Measurements from ENCODE around the gene RTP1.

Gene RTP1, protein sequence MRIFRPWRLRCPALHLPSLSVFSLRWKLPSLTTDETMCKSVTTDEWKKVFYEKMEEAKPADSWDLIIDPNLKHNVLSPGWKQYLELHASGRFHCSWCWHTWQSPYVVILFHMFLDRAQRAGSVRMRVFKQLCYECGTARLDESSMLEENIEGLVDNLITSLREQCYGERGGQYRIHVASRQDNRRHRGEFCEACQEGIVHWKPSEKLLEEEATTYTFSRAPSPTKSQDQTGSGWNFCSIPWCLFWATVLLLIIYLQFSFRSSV

DNA sequence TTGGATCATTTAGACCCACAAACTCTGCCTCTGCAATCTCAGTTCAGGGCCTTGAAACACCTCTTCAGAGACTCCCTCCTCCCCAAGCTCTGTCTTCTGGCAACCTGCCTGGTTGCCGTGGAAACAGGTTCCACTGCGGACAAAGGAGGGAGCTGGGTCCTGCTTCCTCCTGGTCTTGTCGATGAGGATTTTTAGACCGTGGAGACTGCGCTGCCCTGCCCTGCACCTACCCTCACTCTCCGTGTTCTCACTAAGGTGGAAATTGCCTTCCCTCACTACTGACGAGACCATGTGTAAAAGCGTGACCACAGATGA, at the start of gene RTP1:
TSS of gene RTP1 (plus strand) at position 152 of the 315 bp plus-strand sequence. CDS start at position 182, 30 bp downstream.
- TF ChIP-seq ZFX (IDR thresholded peaks at IDR 0.05) = no peak
- TF ChIP-seq, protein P1, sequence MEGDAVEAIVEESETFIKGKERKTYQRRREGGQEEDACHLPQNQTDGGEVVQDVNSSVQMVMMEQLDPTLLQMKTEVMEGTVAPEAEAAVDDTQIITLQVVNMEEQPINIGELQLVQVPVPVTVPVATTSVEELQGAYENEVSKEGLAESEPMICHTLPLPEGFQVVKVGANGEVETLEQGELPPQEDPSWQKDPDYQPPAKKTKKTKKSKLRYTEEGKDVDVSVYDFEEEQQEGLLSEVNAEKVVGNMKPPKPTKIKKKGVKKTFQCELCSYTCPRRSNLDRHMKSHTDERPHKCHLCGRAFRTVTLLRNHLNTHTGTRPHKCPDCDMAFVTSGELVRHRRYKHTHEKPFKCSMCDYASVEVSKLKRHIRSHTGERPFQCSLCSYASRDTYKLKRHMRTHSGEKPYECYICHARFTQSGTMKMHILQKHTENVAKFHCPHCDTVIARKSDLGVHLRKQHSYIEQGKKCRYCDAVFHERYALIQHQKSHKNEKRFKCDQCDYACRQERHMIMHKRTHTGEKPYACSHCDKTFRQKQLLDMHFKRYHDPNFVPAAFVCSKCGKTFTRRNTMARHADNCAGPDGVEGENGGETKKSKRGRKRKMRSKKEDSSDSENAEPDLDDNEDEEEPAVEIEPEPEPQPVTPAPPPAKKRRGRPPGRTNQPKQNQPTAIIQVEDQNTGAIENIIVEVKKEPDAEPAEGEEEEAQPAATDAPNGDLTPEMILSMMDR (conservative IDR thresholded peaks at IDR 0.05) = no peak
- no peak within 1 kb of the TSS for H3K27ac ChIP-seq

DNA sequence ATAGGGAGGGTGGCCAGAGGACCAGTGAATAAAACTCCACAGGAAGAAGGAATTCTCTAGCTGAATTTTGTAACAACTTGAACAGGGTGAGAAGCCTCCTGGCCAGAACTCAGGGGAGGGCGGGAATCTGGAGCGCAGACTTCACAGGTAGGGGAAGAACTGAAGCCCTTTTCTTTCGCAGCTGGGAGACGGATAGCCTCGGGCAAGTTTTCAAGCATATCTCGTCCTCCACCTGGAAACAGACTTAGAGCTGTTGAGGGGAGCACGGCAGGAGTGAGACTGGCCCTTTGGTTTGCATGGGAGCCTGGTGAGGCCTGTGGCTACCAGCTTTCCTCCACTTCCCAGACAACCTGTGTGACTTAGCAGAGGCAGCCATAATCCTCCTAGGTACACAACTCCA, 47.1 kb upstream of the RTP1 start:
- no peak for TF ChIP-seq ZFX (IDR thresholded peaks at IDR 0.05)
- TF ChIP-seq, protein P1 (conservative IDR thresholded peaks at IDR 0.05) = no peak
- no peak overlapping the region for H3K27ac ChIP-seq

DNA sequence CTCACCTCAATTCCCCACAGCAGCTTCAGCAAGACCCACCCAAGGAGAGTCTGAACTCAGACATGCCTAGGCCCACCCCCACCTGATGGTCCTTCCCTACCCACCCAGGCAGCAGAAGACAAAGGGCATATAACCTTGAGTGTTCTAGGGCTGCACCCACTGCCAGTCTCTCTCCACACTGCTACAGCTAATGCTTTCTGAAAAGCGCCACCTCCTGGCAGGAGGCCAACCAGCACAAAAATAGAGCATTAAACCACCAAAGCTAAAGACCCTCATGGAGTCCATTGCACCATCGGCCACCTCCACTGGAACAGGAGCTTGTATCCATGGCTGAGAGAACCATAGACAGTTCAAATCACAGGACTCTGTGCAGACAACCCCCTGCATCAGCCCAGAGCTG, 46.7 kb upstream of the RTP1 start:
- no peak overlapping the region for H3K27ac ChIP-seq
- TF ChIP-seq ZFX (IDR thresholded peaks at IDR 0.05) = no peak
- TF ChIP-seq, protein P1 (conservative IDR thresholded peaks at IDR 0.05) = peak; percentile 28

DNA sequence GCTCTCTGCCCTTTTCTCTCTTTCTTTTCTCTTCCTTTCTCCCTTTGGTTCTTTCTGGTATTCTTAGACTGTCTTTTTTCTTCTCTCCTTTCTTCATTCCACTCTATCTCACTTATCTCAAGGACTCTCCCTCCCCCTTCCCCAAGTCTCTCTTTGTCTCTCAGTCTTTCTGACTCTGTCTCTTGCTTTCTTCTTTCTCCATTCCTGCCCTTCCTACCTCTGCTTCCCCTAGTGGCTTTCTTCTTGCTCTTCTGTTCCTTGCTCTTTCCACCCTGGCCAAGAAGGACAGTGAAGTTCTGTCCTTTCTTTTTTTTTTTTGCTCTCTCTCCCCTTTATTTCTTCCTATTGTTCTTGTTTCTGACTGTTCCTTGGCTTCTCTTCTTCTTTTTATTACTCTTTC, 35.7 kb upstream of the RTP1 start:
- H3K27ac ChIP-seq = no peak overlapping the region
- TF ChIP-seq, protein P1 (conservative IDR thresholded peaks at IDR 0.05) = no peak
- TF ChIP-seq ZFX (IDR thresholded peaks at IDR 0.05) = no peak

DNA sequence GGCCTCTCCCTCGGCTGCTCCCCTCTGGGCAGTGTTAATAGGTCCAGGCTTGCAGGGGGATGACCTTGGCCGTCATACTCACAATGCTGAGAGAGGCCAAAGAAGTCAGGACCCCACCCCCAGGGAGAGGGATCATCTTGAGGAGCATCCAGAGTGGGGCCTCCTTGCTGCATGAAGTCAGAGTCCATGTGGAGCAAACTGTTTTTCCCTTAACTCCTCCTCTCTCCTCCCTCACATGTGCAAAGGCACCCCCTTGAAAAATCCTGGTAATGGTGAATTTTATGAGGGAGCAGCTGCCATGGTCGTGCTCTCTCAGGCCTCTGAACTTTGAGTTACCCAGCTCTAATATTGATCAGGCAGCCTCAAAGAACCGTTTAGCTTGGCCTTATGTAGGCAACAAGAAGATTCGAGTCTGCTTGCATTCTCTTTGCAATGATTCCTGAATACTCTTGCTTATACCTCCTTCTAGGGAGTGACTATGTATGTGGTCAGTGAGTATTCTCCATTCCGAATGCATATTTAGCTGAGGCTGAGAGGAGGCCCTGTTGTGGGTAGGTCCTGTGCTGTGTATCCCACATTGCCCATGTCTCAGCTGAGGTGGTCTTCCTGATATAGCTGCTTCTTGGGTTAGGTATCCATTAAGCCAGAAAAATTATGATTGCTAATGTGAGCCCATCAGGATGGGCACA, 34.9 kb upstream of the RTP1 start:
- no peak for TF ChIP-seq ZFX (IDR thresholded peaks at IDR 0.05)
- TF ChIP-seq, protein P1 (conservative IDR thresholded peaks at IDR 0.05) = no peak
- H3K27ac ChIP-seq = no peak overlapping the region; the same call in 1 of the 2 replicates

DNA sequence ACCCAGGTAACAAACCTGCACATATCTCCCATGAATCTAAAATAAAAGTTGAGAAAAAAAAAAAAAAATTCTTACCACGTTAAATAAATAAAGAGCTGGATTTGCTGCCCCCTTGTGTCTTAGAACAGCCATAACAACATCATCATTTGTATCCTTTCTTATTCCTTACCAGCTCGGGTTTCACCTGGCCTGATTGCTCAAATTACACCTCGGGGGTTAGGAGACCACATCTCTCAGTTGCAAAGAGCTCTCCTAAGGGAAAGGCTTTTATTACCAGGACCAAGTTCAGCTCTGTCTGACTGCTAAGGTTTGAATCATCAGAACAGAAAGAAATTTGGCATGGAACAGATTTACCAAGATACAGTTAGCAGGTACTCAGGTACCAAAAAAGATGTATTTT, 32.1 kb upstream of the RTP1 start:
- no peak for TF ChIP-seq ZFX (IDR thresholded peaks at IDR 0.05)
- TF ChIP-seq, protein P1 (conservative IDR thresholded peaks at IDR 0.05) = peak; percentile 90
- no peak overlapping the region for H3K27ac ChIP-seq

DNA sequence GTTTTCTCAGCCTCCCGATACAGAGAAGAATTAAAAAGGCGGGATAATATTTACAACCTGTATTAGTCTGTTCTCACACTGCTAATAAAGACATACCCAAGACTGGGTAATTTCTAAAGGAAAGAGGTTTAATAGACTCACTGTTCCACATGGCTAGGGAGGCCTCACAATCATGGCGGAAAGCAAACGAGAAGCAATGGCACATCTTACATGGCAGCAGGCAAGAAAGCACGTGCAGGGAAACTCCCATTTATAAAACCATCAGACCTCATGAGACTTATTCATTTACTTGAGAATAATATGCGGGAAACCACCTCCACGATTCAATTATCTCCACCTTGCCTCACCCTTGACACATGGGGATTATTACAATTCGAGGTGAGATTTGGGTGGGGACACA, 30.5 kb upstream of the RTP1 start:
- TF ChIP-seq ZFX (IDR thresholded peaks at IDR 0.05) = no peak
- TF ChIP-seq, protein P1 (conservative IDR thresholded peaks at IDR 0.05) = no peak
- H3K27ac ChIP-seq = no peak overlapping the region
